Prostate gland (tissue), 2 donors: ENCODE data around the gene MRPL58. TPM values are rescaled to one million over a fixed set of nuclear protein-coding genes. Genes with fewer than 3 reads are reported as not detected.

Experiments used
- DNase-seq: peaks from one replicate; pipeline ENCODE4 v3.0.0-alpha.2; 2019; ENCODE audit warnings: low spot score
- H3K27ac ChIP-seq, 2 donors: fragments of 200-600 bp; sonication (generic); 2 replicates each; pipeline ENCODE4 v1.5.1; 2017 to 2019
- H3K27me3 ChIP-seq: fragments of 200-600 bp; sonication (generic); replicated peaks from 2 replicates; pipeline ENCODE4 v1.5.1; 2019; ENCODE audit not compliant: insufficient read depth
- H3K36me3 ChIP-seq, 2 donors: fragments of 200-600 bp; sonication (generic); 1 replicate in 1 of 2; 2 replicates in 1 of 2; pipeline versions ENCODE4 v1.5.1 to v1.8.1; 2017 to 2019
- H3K4me1 ChIP-seq: fragments of 200-600 bp; sonication (generic); replicated peaks from 2 replicates; pipeline ENCODE4 v1.5.1; 2019
- H3K4me3 ChIP-seq, 2 donors: fragments of 200-600 bp; sonication (generic); 2 replicates each; pipeline ENCODE4 v1.5.1; 2017 to 2019
- H3K9me3 ChIP-seq: fragments of 200-600 bp; sonication (generic); 2 replicates; pipeline ENCODE4 v1.5.1; 2017
- CTCF ChIP-seq, 4 experiments: fragments of 200-600 bp in 2 of 4; fragments of 450-650 bp in 2 of 4; sonication (generic) in 2 of 4; IDR thresholded peaks; 1 replicate in 3 of 4; 2 replicates in 1 of 4; pipeline ENCODE4 v1.5.1; 2016 to 2019; ENCODE audit warnings: antibody characterized with exemption in 4 of 4, mild to moderate bottlenecking in 2 of 4, moderate library complexity in 2 of 4
- POLR2A ChIP-seq: fragments of 450-650 bp; IDR thresholded peaks from one replicate; pipeline ENCODE4 v1.6.1; 2016; ENCODE audit warnings: antibody characterized with exemption, mild to moderate bottlenecking
- POLR2AphosphoS5 ChIP-seq: sonication (generic); formaldehyde crosslinking; IDR thresholded peaks from one replicate; pipeline ENCODE4 v1.6.1; 2017; ENCODE audit warnings: antibody characterized with exemption
- WGBS: methylation state at CpG from one replicate; pipeline ENCODE4 v1.1.5; 2018; 5-methylcytosine and 5-hydroxymethylcytosine counted together
- intact Hi-C: fragments of 100-400 bp; cut with DNase I; formaldehyde crosslinking; loops from one replicate; pipeline ENCODE4 v1.14.2; 2022
- total RNA-seq, 2 donors: library from RNA; depleted of rRNA; stranded (reverse); fragments of >200 nt; gene quantifications; one replicate each; pipeline ENCODE4 v1.1.0, GENCODE V29; 2016

The MRPL58 gene
- total RNA-seq, 2 donors from 2014 or later = 28.4 to 73.8 TPM

- 65% methylated on average over 7 of the region's 7 CpGs for WGBS
- Histone ChIP-seq H3K4me1 (no peaks in the 10 kb centered on the region), H3K36me3 (no peaks in the 10 kb centered on the region), H3K27me3 (no peaks in the 10 kb centered on the region), H3K9me3 (no peaks in the 10 kb centered on the region), H3K27ac (no peak overlapping the region), H3K4me3 (no peak overlapping the region)
- DNase-seq = no peak
- TF ChIP-seq POLR2AphosphoS5 (no peak), CTCF (IDR thresholded peaks at IDR 0.05) (no peak), POLR2A (no peak)
- intact Hi-C loops = no loop called here
Measured at GRCh38 chr17:74994440-74994839, 18.0 kb upstream of the MRPL58 start.

GRCh38 chr17:74995847-74996246 lies 16.6 kb upstream of the MRPL58 start:
- intact Hi-C loops = no loop called here

GRCh38 chr17:74998783-74999182 lies 13.7 kb upstream of the MRPL58 start:
- DNase-seq = no peak
- H3K27ac ChIP-seq = no peak overlapping the region
- no peaks in the 10 kb centered on the region for H3K36me3 ChIP-seq
- no peaks in the 10 kb centered on the region for H3K4me1 ChIP-seq
- H3K27me3 ChIP-seq = no peaks in the 10 kb centered on the region
- H3K9me3 ChIP-seq = no peaks in the 10 kb centered on the region
- intact Hi-C loops = no loop called here
- 90% methylated on average over 6 of the region's 6 CpGs for WGBS
- H3K4me3 ChIP-seq = no peak overlapping the region
- TF ChIP-seq POLR2AphosphoS5 (no peak), CTCF (IDR thresholded peaks at IDR 0.05) (no peak), POLR2A (no peak)

More at GRCh38 chr17:74995847-74996246, 16.6 kb upstream of the MRPL58 start:
- 83% methylated on average over 5 of the region's 5 CpGs for WGBS
- Histone ChIP-seq H3K4me1 (no peaks in the 10 kb centered on the region), H3K27me3 (no peaks in the 10 kb centered on the region), H3K27ac (no peak overlapping the region), H3K4me3 (no peak overlapping the region), H3K9me3 (no peaks in the 10 kb centered on the region), H3K36me3 (no peaks in the 10 kb centered on the region)
- DNase-seq = no peak
- TF ChIP-seq POLR2AphosphoS5 = no peak
- TF ChIP-seq CTCF (IDR thresholded peaks at IDR 0.05) = no peak
- TF ChIP-seq POLR2A = no peak

- H3K36me3 ChIP-seq = no peaks in the 10 kb centered on the region
- no peaks in the 10 kb centered on the region for H3K9me3 ChIP-seq
- 85% methylated on average over 4 of the region's 4 CpGs for WGBS
- H3K27me3 ChIP-seq = no peaks in the 10 kb centered on the region
- H3K4me1 ChIP-seq = no peaks in the 10 kb centered on the region
- no peak overlapping the region for H3K27ac ChIP-seq
- H3K4me3 ChIP-seq = no peak overlapping the region
- no peak for TF ChIP-seq CTCF (IDR thresholded peaks at IDR 0.05)
- no peak for TF ChIP-seq POLR2AphosphoS5
- no peak for TF ChIP-seq POLR2A
- intact Hi-C loops = no loop called here
- no peak for DNase-seq
Measured at GRCh38 chr17:74999523-74999922, 12.9 kb upstream of the MRPL58 start.

GRCh38 chr17:75001915-75002843 lies 10.3 kb upstream of the MRPL58 start:
- Histone ChIP-seq H3K4me3 (no peak overlapping the region), H3K4me1 (no peaks in the 10 kb centered on the region), H3K27me3 (no peaks in the 10 kb centered on the region), H3K36me3 (no peaks in the 10 kb centered on the region), H3K9me3 (no peaks in the 10 kb centered on the region), H3K27ac (no peak overlapping the region)
- intact Hi-C loops = no loop called here
- WGBS = 93% methylated on average over 12 of the region's 15 CpGs
- no peak for DNase-seq
- TF ChIP-seq CTCF (IDR thresholded peaks at IDR 0.05) (no peak), POLR2A (no peak), POLR2AphosphoS5 (no peak)
